GM19099 (cell line): ENCODE results near the gene SS18L1.

ENCODE experiments used
- POLR2A ChIP-seq: IDR thresholded peaks from 3 replicates; pipeline ENCODE4 v1.6.1; 2011; ENCODE audit warnings: low read depth; ENCODE audit not compliant: insufficient read length; ENCODE audit errors: extremely low read depth

SS18L1 gene

DNA sequence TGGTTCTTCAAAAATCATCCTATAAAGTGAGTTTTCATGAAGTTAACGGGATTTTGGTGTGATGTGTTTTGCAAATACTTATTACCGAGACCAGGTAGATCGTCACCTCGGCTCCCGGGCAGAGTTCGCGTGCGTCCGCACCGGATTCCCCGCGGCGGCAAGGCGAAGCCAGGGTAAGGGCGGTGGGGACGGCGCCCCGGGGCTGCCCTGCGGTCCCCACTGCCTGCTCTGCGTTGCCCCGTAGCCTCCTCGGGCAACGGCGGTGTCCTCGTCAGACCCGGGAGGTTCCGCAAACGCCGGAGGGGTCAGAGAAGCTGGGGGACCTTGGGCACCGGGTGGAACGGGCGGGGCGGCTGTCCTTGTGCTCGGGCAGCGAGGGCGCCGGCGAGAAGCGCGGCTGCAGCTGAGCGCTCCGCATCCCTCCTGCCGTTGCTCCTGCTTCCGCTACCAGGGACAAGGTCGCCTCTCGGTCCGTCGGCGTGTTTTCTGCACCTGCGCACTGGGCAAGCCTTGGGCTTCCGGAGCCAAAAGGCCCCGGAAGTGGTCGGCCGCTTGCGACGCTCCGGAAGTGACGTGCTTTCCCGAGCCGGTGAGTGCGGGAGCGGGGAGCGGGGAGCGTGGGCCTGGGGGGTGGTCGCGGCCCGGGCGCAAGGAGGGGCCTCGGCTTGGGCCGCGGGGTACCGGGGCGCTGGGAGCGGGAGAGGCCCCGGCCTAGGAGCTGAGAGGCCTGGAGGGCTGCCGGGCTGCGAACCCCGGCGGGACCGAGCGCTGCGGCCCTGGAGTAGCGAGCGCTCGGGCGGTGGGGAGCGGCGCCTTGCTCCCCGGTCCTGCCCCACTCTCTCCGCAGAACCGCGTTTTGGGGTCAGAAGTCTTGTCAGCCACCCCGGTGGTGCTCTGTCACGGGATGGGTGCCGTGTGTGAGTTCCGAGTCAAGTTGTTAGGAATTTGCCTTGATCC, 39.2 kb downstream of the SS18L1 start, which contains the start of gene MTG2:
Gene MTG2, plus strand, starts transcription at position 560 of the 957 bp plus-strand sequence. CDS start 10,393 bp downstream, outside the sequence.
- peak; percentile 99 for TF ChIP-seq POLR2A

DNA sequence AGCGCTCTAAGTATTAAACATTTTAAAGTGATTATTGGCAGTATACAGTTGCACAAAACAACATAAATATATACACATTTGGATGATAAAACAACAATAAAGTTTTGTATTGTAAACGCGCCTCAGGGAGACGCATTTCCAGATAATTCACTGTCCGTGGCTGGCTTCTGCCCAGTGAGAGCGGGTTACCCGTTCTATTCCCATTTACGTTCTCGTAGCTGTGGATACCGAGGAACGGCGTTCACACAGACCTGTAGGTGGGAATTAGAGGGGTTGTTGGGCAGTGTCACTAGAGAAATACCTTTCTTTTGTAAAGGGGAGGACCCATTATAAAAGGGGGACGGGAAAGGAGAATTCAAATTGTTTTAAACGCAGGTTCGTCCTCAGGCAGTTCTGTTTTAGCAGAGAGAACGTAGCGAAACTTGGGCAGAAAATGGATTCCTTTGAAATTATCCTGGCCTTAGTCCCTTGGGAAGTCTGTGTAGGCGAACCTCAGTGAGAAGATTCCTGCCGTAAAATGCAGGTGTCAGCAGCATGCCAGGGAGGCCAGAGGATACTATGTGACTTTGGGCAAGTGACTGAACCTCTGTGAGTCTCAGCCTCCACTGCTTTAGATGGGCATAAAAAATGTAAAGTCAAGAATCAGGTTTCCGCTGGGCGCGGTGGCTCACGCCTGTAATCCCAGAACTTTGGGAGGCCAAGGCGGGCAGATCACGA, 40.0 kb downstream of the SS18L1 start:
- TF ChIP-seq POLR2A: no peak

GRCh38 chr20:62186096-62186426, 42.5 kb downstream of the SS18L1 start:
- no peak for TF ChIP-seq POLR2A

- no peak for TF ChIP-seq POLR2A
Observed at GRCh38 chr20:62186887-62187866, 43.6 kb downstream of the SS18L1 start.

GRCh38 chr20:62190639-62191411, 47.3 kb downstream of the SS18L1 start:
- no peak for TF ChIP-seq POLR2A

GRCh38 chr20:62191781-62192559, 48.4 kb downstream of the SS18L1 start:
- TF ChIP-seq POLR2A: no peak

- TF ChIP-seq POLR2A: no peak
Observed at GRCh38 chr20:62192635-62193034, 49.1 kb downstream of the SS18L1 start.

- TF ChIP-seq POLR2A: no peak
Observed at GRCh38 chr20:62193079-62194025, 49.8 kb downstream of the SS18L1 start.

DNA sequence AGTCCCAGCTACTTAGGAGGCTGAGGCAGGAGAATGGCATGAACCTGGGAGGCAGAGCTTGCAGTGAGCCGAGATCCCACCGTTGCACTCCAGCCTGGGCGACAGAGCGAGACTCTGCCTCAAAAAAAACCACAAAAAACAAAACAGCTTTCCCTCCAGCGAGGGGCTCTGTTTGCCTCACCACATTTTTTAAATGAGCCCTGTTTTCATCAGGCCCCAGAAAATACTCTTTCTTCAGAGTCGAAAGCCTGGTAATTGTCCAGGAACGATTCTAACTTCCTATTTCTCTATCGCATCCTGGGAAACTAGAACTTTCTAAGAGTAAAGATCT, 51.5 kb downstream of the SS18L1 start:
- no peak for TF ChIP-seq POLR2A

DNA sequence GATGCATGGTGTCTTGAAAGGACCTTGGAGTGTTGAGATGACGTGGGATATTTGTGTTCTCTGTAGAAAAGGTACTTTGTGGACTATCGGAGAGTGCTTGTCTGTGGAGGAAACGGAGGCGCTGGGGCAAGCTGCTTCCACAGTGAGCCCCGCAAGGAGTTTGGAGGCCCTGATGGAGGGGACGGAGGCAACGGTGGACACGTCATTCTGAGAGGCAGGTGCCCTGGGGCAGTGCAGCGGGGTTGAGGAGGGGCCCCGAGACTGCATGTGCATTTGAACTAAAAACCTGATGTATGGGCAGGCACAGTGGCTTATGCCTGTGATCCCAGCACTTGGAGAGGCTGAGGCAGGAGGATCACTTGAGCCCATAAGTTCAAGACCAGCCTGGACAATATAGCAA, 52.2 kb downstream of the SS18L1 start:
- no peak for TF ChIP-seq POLR2A

- TF ChIP-seq POLR2A: no peak
Observed at GRCh38 chr20:62196286-62196685, 52.7 kb downstream of the SS18L1 start.

DNA sequence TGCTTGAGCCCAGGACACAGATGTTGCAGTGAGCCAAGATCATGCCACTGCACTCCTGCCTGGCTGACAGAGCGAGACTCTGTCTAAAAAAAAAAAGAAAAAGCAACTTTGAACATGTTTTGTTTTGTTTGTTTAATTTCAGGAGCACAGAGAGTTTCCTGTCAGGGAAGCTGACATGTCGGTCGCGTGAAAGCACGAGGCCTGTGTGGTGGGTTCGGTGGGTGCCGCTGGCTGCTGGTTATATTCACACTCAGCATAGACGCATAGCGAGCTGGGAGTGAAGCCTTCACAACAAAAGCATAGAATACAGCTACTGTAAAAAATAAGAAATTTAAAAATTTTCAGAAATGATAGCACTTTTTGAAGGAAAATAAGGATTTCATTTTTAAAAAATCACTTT, 53.7 kb downstream of the SS18L1 start:
- TF ChIP-seq POLR2A: no peak
